Fibroblast of the conjunctiva (primary cell): Measurements from ENCODE around the gene EML4.
"Not testable (repeated sequence)": the region's sequence is repeated elsewhere in the genome, so short reads cannot be mapped to it uniquely, and the experiment has no call there.

ENCODE experiments used
- DNase-seq: peaks from one replicate; pipeline ENCODE4 v3.0.0-alpha.2; 2010; ENCODE audit warnings: low read depth

The EML4 gene

DNA sequence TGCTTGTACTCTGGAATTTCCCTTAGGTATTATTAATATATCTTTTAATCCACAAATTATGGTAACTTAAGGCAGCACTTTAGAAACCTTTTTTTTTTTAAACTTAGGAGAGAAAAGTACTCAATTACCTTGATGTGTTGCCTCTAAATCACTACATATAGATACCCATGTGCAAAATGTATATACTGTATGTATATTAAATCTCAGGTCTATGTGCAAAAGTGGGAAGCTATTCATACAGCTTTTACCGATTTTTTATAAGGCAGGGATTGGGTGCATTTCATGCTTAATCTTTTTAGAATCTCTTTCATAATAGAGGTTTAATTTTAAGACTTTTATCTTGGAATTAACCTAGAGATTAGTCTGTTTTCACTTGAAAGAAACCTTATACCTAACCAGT is 3.4 kb downstream of the EML4 start:
- no peak for DNase-seq

DNA sequence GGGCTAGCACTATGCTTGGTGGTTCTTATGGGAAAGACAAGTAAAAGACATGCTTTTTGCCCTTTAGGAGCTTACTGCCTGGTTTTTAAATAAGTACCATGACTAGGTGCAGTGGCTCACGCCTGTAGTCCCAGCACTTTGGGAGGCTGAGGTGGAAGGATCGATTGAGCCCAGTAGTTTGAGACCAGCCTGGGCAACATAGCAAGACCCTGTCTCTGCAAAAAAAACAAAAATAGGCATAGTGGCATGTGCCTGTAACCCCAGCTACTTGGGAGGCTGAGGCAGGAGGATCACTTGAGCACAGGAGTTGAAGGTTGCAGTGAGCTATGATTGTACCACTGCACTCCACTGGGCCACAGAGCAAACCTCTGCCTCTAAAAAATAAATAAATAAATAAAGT is 4.3 kb downstream of the EML4 start:
- DNase-seq, result not testable (repeated sequence)

GRCh38 chr2:42176992-42177738 is 8.0 kb downstream of the EML4 start:
- no peak for DNase-seq

DNA sequence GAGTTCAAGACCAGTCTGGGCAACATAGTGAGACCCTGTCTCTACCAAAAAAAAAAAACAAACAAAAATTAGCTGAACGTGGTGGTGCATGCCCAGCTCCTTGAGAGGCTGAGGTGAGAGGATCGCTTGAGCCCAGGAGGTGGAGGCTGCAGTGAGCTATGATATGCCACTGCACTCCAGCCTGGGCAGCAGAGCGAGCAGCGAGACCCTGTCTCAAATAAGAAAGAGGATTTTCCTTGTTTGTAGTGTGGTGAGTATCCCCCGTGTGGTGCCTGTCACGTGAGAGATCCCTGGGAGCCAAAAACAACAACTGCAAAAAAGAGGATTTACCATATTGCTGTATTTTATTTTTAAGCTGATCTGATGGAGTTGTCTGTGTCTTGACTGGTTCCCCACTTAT is 9.2 kb downstream of the EML4 start:
- DNase-seq, result no peak

DNA sequence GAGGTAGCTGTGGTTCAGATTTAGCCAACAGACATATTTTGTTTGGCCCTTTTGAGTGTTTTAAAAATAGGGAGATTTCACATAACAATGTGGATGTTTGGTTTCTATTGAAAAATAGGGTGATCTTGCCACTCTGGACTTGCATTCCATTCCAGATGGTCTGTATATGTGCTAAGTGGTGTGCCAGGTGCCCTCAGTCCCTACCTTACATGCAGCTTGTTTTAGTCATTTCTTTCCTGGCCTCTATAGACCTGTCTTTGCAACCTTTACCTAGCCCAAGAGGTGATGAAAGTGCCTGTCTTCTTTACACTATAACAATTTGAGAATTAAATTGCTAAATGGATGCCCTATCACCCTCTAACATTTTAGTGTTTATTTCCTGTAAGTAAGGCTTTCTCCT is 11.1 kb downstream of the EML4 start:
- no peak for DNase-seq

DNA sequence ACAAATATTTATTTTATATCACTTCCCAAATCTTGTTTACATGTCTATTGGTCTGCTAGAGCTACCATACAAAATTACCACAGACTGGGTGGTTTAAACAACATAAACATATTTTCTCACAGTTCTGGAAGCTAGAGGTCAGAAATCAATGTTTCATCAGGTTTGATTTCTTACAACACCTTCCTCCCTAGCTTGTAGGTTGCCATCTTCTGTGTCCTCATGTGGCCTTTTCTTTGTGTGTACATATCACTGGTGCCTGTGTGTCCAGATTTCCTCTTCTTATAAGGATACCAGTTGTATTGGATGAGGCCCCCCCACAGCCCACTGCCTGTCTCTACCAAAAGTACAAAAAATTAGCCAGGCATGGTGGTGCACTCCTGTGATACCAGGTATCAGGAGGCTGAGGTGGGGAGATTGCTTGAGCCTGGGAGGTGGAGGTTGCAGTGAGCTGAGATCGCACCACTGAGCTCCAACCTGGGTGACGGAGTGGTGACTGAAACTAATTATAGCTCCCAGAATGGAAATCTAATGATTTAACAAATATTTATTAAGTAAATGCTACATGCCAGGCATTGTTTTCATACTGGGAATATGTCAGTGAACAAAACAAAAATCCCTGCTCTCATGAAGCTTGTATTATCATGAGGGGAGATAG is 13.6 kb downstream of the EML4 start:
- no peak for DNase-seq

GRCh38 chr2:42183775-42184174 is 14.6 kb downstream of the EML4 start:
- no peak for DNase-seq

GRCh38 chr2:42184346-42184745 is 15.2 kb downstream of the EML4 start:
- no peak for DNase-seq

GRCh38 chr2:42185220-42185921 is 16.2 kb downstream of the EML4 start:
- DNase-seq, result no peak

DNA sequence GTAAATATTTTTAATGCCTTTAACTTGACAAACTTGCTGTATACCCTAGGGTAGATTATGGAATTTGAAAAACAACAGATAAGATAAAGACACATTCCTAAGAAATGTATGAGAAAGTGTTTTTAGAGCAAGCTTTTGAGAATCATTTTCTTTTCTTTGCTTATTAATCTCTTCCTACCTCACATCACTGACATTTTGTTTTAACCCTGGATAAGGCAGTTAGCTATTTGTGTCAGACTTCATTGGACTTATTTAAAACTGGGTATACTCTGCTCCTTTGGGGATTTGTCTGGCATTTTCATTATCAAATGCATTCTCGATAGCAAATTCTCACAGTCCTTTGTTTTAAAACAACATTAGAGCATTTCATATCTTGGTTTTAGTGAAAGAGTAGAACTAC is 17.2 kb downstream of the EML4 start:
- no peak for DNase-seq

GRCh38 chr2:42186945-42187632 is 17.9 kb downstream of the EML4 start:
- no peak for DNase-seq

DNA sequence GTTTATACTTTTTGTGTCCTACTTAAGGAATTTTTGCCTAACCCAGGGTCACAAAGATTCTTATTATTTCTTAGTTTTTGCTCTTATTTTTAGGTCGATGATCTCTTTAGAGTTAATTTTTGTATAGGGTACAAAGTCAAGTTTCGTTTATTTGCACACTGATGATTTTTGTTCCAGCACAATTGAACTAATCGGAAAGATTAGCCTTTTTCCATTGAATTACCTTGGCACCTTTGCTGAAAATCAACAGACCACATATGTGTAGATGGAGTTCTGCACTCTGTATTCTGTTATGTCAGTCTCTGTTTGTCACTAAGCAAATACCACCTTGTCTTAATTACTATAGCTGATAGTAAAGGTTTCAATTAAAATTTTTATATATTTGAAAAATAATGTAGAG is 18.7 kb downstream of the EML4 start:
- DNase-seq, result no peak

DNA sequence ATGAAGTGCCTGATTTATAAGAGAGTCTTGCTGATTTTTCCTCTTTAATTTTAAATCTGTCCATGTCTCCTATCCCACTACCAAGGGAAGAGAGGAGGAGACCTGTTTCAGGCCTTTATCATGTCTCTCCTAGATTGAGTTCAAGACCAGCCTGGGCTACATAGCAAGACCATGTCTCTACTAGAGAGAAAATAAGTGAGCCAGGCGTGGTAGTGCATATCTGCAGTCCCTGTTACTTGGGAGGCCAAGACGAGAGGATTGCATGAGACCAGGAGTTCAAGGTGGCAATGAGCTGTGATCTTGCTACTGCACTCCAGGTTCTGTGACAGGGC is 20.0 kb downstream of the EML4 start:
- no peak for DNase-seq

DNA sequence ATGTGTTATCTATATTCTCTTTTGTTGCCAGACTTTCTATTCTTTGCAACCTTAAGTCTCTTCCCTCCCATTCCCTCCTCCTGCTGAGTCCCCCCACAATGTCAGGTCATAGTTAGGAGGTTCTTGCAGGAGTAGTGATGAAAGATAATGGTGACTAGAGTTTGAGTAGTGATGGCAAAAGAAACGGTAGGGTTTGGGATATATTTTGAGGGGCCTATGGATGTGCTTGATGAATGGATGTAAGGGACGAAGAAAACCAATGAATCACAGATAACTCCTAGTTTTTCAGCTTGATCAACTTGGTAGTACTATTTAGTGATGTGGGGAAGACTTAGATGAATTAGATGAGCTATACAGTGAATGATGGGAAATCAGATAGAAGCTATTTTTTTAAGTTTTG is 21.0 kb downstream of the EML4 start:
- no peak for DNase-seq

DNA sequence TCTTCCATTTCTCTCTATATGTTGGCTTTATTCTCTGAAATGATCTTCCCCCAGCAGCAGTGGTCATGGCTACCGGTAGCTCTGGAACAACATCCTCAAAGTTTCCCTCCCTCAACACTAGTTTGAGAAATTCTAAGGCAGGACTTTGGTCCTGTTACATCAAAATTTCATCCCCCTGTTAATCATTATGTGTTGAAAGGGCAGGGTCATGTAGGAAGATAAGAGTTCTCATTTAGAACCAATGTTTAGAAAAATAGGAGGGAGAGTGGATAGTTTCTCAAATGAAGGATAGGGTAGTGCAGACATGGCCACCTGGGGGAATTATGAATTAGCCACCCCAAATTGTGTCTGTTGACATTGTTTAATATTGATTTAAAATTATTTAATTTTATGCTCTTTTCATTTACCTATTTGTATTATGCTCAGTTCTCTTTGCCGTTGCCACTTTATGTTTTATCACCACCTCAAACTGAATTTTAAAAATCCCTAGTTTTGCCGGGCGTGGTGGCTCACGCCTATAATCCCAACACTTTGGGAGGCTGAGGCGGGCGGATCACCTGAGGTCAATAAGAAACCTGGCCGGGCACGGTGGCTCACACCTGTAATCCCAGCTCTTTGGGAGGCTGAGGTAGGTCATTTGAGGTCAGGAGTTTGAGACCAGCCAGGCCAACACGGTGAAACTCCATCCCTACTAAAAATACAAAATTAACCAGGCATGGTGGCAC is 22.3 kb downstream of the EML4 start:
- no peak for DNase-seq

GRCh38 chr2:42192010-42192373 is 22.8 kb downstream of the EML4 start:
- no peak for DNase-seq

GRCh38 chr2:42192652-42193566 is 23.8 kb downstream of the EML4 start:
- DNase-seq, result no peak

- no peak for DNase-seq
Observed at GRCh38 chr2:42193722-42194187, 24.6 kb downstream of the EML4 start.

GRCh38 chr2:42194428-42194827 is 25.3 kb downstream of the EML4 start:
- no peak for DNase-seq

- DNase-seq, result no peak
Observed at GRCh38 chr2:42195559-42195958, 26.4 kb downstream of the EML4 start.

DNA sequence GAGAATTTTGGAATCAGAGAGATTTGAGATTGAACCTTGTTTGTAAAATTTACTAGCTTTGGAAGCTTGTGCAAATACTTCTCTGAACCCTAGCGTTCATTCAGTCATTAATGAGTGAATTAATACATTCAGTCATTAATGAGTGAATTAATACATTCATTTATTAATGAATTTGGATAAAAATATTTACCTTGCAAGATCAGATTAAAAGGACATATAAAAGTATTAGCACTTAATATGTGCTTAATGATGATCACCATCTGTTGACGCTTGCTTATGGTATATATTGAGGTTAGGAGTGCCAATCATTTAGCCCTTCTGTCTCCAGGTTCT is 26.9 kb downstream of the EML4 start:
- no peak for DNase-seq
